ENCODE data around the gene MAP1LC3B. TPM values are rescaled to one million over a fixed set of nuclear protein-coding genes. Genes with fewer than 3 reads are reported as not detected.

MAP1LC3B gene
- total and polyA plus RNA-seq, 2 donors (not counting 1 experiment from before 2014, with no cell fraction given) = 72.7 to 75.8 TPM

DNA sequence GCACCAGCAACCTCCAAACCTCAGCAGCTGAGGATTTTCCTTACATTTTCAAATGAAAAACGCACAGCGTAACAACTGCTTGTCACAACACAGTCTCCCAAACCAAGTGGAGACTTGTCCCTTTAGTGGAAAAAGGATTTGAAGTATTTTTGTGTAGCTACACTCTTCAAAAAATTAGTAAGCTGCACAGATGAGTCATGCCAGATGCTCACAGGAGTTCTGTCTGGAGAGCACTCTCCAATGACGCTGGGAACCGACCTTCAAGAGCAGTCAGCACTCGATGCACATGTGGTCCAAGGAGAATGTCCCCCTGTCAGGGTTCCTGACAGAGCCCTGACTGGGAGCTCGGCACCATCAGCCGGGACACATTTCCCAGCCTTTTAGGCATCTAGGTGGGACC, 39.8 kb downstream of the MAP1LC3B start:
- no peaks in the 10 kb centered on the region for H3K79me2 ChIP-seq (ENCODE audit: control insufficient read depth, insufficient read depth, low read length)
- Mint-ChIP-seq H3K27ac (no peak overlapping the region), H3K27me3 (peaks cover 3% of the 10 kb centered on the region), H3K4me3 (no peak overlapping the region), H3K4me1 (no peaks in the 10 kb centered on the region), H3K9me3 (ENCODE audit: insufficient read depth) (no peaks in the 10 kb centered on the region)
- TF ChIP-seq, protein P1, sequence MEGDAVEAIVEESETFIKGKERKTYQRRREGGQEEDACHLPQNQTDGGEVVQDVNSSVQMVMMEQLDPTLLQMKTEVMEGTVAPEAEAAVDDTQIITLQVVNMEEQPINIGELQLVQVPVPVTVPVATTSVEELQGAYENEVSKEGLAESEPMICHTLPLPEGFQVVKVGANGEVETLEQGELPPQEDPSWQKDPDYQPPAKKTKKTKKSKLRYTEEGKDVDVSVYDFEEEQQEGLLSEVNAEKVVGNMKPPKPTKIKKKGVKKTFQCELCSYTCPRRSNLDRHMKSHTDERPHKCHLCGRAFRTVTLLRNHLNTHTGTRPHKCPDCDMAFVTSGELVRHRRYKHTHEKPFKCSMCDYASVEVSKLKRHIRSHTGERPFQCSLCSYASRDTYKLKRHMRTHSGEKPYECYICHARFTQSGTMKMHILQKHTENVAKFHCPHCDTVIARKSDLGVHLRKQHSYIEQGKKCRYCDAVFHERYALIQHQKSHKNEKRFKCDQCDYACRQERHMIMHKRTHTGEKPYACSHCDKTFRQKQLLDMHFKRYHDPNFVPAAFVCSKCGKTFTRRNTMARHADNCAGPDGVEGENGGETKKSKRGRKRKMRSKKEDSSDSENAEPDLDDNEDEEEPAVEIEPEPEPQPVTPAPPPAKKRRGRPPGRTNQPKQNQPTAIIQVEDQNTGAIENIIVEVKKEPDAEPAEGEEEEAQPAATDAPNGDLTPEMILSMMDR (IDR thresholded peaks at IDR 0.05) = no peak
- no peak for TF ChIP-seq EZH2 (IDR thresholded peaks at IDR 0.05; ENCODE audit: borderline replicate concordance, insufficient read depth, low read depth, low read length, poor library complexity, severe bottlenecking)
- no peaks in the 10 kb centered on the region for H3K9me3 ChIP-seq (ENCODE audit: control extremely low read depth in 1 of 3, control insufficient read depth in 2 of 3, insufficient read depth in 1 of 3, low read length in 2 of 3)
- H2AFZ ChIP-seq (ENCODE audit: insufficient read depth, low read depth, low read length, poor library complexity, severe bottlenecking) = no peak overlapping the region
- 100% methylated on average over 5 of the region's 7 CpGs for WGBS (ENCODE audit: insufficient coverage)
- POLR2A ChIA-PET = no interaction called here
- no peak overlapping the region for H3K4me2 ChIP-seq (replicated peaks; ENCODE audit: low read depth, low read length, poor library complexity, severe bottlenecking)
- no peak overlapping the region for H3K4me3 ChIP-seq (ENCODE audit: control extremely low read depth in 1 of 5, extremely low read depth in 1 of 5, insufficient read depth in 1 of 5, low read depth in 2 of 5, low read length in 4 of 5)
- no peak for ATAC-seq (ENCODE audit: low read depth)
- no peak for DNase-seq
- CTCF ChIA-PET = interaction anchor here (0.9 kb wide), 1 partner anchor 204 kb away, joined by 3 read pairs; no protein-coding TSS in a partner anchor
- no peak overlapping the region for H3K9ac ChIP-seq (ENCODE audit: low read length)
- intact Hi-C loops (cut with micrococcal nuclease) = no loop called here
- H3K27ac ChIP-seq (ENCODE audit: low read length in 2 of 2) = no peak overlapping the region
- H3K36me3 ChIP-seq (replicated peaks in 1 of 2; ENCODE audit: control extremely low read depth in 1 of 2, control insufficient read depth in 1 of 2, extremely low read depth in 1 of 2, insufficient read depth in 2 of 2, low read length in 1 of 2) = no peaks in the 10 kb centered on the region
- H4K20me1 ChIP-seq (ENCODE audit: control insufficient read depth, insufficient read depth, low read length, poor library complexity, severe bottlenecking) = no peaks in the 10 kb centered on the region
- H3K4me1 ChIP-seq (ENCODE audit: control insufficient read depth in 2 of 2, insufficient read depth in 2 of 2, low read length in 2 of 2) = peaks cover 3% of the 10 kb centered on the region in 2 donors
- H3K27me3 ChIP-seq (replicated peaks in 1 of 4; ENCODE audit: control extremely low read depth in 1 of 4, control insufficient read depth in 3 of 4, insufficient read depth in 4 of 4, low read length in 3 of 4) = no peaks in the 10 kb centered on the region

DNA sequence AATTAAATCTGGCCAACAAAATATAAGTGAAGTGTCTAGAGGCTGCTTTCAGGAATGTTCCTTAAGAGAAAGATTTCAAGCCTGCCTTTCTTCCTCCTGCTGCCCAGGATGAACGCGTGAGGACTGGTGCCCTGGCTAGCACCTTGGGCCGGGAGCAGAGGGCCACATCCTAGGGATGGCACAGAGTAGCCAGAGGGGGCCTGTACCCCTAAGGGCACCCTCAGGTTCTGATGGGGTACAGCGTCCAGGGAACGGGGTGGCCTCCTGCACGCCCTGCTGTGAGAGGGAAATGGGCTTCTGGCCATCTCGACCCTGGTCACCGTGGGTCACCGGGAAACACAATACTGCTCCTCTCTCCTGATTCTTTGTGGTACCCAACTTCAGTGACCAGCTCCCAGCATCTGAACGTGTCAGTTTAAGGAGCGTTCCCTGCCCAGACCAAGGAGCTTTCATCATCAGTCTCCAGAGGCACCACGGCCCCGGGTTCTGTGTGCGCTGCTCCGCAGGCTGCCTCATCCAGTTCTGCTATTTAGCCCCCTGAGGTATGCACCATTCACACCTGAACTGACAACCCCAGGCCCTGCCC, 40.3 kb downstream of the MAP1LC3B start:
- no peaks in the 10 kb centered on the region for H3K9me3 ChIP-seq (ENCODE audit: control extremely low read depth in 1 of 3, control insufficient read depth in 2 of 3, insufficient read depth in 1 of 3, low read length in 2 of 3)
- no peak for DNase-seq
- CTCF ChIA-PET = interaction anchor here (0.9 kb wide), 1 partner anchor 203 kb away, joined by 3 read pairs; no protein-coding TSS in a partner anchor
- no peak for ATAC-seq (ENCODE audit: low read depth)
- H3K4me2 ChIP-seq (replicated peaks; ENCODE audit: low read depth, low read length, poor library complexity, severe bottlenecking) = no peak overlapping the region
- H3K27ac ChIP-seq (ENCODE audit: low read length in 2 of 2) = no peak overlapping the region
- Mint-ChIP-seq H3K4me3 (no peak overlapping the region), H3K4me1 (no peaks in the 10 kb centered on the region), H3K9me3 (ENCODE audit: insufficient read depth) (no peaks in the 10 kb centered on the region), H3K27ac (no peak overlapping the region), H3K27me3 (peaks cover 3% of the 10 kb centered on the region)
- WGBS (ENCODE audit: insufficient coverage) = 96% methylated on average over 13 of the region's 15 CpGs
- no peaks in the 10 kb centered on the region for H3K79me2 ChIP-seq (ENCODE audit: control insufficient read depth, insufficient read depth, low read length)
- no peak overlapping the region for H3K9ac ChIP-seq (ENCODE audit: low read length)
- POLR2A ChIA-PET = no interaction called here
- TF ChIP-seq, protein P1 (IDR thresholded peaks at IDR 0.05) = no peak
- TF ChIP-seq EZH2 (IDR thresholded peaks at IDR 0.05; ENCODE audit: borderline replicate concordance, insufficient read depth, low read depth, low read length, poor library complexity, severe bottlenecking) = no peak
- no peaks in the 10 kb centered on the region for H3K27me3 ChIP-seq (replicated peaks in 1 of 4; ENCODE audit: control extremely low read depth in 1 of 4, control insufficient read depth in 3 of 4, insufficient read depth in 4 of 4, low read length in 3 of 4)
- intact Hi-C loops (cut with micrococcal nuclease) = no loop called here
- no peaks in the 10 kb centered on the region for H3K36me3 ChIP-seq (replicated peaks in 1 of 2; ENCODE audit: control extremely low read depth in 1 of 2, control insufficient read depth in 1 of 2, extremely low read depth in 1 of 2, insufficient read depth in 2 of 2, low read length in 1 of 2)
- no peak overlapping the region for H2AFZ ChIP-seq (ENCODE audit: insufficient read depth, low read depth, low read length, poor library complexity, severe bottlenecking)
- H3K4me1 ChIP-seq (ENCODE audit: control insufficient read depth in 2 of 2, insufficient read depth in 2 of 2, low read length in 2 of 2) = peaks cover 3% of the 10 kb centered on the region in 2 donors
- no peaks in the 10 kb centered on the region for H4K20me1 ChIP-seq (ENCODE audit: control insufficient read depth, insufficient read depth, low read length, poor library complexity, severe bottlenecking)
- no peak overlapping the region for H3K4me3 ChIP-seq (ENCODE audit: control extremely low read depth in 1 of 5, extremely low read depth in 1 of 5, insufficient read depth in 1 of 5, low read depth in 2 of 5, low read length in 4 of 5)

Measured in B cell (primary cell).